SK-N-SH (cell line): ENCODE results near the gene SLC39A9.

Experiments
- EP300 ChIP-seq, 2 experiments: IDR thresholded peaks; 2 replicates each; pipeline versions ENCODE4 v1.4.0 to v1.6.1; 2012; ENCODE audit warnings: borderline replicate concordance in 1 of 2, low read depth in 1 of 2, low read length in 1 of 2
- EZH2phosphoT487 ChIP-seq: fragments of 200-600 bp; sonication (generic); IDR thresholded peaks from 2 replicates; pipeline ENCODE4 v1.6.1; 2017; ENCODE audit warnings: low read depth, mixed run types, mild to moderate bottlenecking, antibody characterized with exemption, moderate library complexity, borderline replicate concordance
- JUND ChIP-seq: IDR thresholded peaks from 2 replicates; pipeline ENCODE4 v1.4.0; 2012
- MEF2A ChIP-seq: IDR thresholded peaks from 2 replicates; pipeline ENCODE4 v1.4.0; 2012; ENCODE audit warnings: low read depth, borderline replicate concordance
- NFIC ChIP-seq: IDR thresholded peaks from 2 replicates; pipeline ENCODE4 v1.4.0; 2012; ENCODE audit warnings: borderline replicate concordance
- POLR2AphosphoS5 ChIP-seq: IDR thresholded peaks from 2 replicates; pipeline ENCODE4 v1.6.1; 2012; ENCODE audit warnings: low read depth, low read length
- RAD21 ChIP-seq: IDR thresholded peaks from 2 replicates; pipeline ENCODE4 v1.6.1; 2012; ENCODE audit warnings: mild to moderate bottlenecking, low read length
- RFX5 ChIP-seq: IDR thresholded peaks from 2 replicates; pipeline ENCODE4 v1.6.1; 2012; ENCODE audit warnings: mild to moderate bottlenecking, improper control_type of control experiment, low read length
- SMC3 ChIP-seq: IDR thresholded peaks from 2 replicates; pipeline ENCODE4 v1.6.1; 2012; ENCODE audit warnings: low read depth, low read length, improper control_type of control experiment
- TCF12 ChIP-seq: IDR thresholded peaks from 2 replicates; pipeline ENCODE4 v1.4.0; 2012
- TF ChIP-seq, protein P1 (sequence below): fragments of 200-600 bp; sonication (generic); IDR thresholded peaks from 2 replicates; pipeline ENCODE4 v1.6.1; 2017; ENCODE audit warnings: antibody characterized with exemption, mild to moderate bottlenecking, moderate library complexity
- TF ChIP-seq, protein P2 (sequence below): IDR thresholded peaks from 2 replicates; pipeline ENCODE4 v1.6.1; 2012; ENCODE audit warnings: mild to moderate bottlenecking, low read depth, low read length, moderate library complexity
- TF ChIP-seq, protein P3 (sequence below): IDR thresholded peaks from 2 replicates; pipeline ENCODE4 v1.4.0; 2012; ENCODE audit warnings: low read depth

DNA sequence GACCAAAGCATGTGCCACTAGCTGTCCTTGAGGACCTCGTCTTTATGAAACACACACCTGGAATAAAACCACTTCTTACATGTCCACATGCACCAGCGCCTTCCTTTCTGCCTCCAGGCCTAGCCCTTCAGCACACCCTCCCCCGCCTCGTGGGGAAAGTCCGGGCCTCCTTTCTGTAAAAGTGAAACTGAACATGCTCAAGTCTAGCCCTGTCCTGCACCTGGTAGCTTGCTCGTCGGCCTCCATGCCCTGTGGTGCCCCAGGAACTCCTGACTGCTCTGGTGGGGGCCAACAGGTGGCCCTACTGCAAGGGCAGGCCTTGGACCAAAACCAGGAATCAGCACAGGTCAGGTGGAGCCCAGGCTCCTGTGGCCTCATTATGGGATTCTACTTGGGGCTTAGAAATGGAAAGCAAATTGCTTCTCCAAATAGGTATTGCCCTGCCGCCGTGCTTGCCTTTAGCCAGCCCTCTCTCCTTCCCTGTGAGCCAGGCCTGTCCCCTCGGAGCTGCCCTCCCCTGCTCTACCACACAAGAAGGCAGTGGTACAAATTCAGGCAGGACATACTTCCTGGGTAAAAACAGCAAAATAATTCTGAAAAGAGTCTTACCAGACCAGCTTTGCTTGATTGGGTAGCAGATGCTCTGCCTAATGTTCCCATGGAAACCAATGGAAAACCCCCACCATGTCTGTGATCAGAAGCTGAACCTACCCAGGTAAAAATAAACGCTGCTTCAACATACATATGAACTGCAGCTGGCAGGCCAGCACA is 43.9 kb upstream of the SLC39A9 start:
- TF ChIP-seq POLR2AphosphoS5 (no peak), TCF12 (no peak), MEF2A (no peak), RAD21 (no peak), SMC3 (no peak), EP300 (IDR thresholded peaks at IDR 0.05; ENCODE audit: borderline replicate concordance in 1 of 2, low read depth in 1 of 2, low read length in 1 of 2) (no peak), EZH2phosphoT487 (no peak), JUND (no peak), NFIC (no peak), RFX5 (no peak)
- TF ChIP-seq, protein P1, sequence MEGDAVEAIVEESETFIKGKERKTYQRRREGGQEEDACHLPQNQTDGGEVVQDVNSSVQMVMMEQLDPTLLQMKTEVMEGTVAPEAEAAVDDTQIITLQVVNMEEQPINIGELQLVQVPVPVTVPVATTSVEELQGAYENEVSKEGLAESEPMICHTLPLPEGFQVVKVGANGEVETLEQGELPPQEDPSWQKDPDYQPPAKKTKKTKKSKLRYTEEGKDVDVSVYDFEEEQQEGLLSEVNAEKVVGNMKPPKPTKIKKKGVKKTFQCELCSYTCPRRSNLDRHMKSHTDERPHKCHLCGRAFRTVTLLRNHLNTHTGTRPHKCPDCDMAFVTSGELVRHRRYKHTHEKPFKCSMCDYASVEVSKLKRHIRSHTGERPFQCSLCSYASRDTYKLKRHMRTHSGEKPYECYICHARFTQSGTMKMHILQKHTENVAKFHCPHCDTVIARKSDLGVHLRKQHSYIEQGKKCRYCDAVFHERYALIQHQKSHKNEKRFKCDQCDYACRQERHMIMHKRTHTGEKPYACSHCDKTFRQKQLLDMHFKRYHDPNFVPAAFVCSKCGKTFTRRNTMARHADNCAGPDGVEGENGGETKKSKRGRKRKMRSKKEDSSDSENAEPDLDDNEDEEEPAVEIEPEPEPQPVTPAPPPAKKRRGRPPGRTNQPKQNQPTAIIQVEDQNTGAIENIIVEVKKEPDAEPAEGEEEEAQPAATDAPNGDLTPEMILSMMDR, result no peak
- TF ChIP-seq, protein P2, sequence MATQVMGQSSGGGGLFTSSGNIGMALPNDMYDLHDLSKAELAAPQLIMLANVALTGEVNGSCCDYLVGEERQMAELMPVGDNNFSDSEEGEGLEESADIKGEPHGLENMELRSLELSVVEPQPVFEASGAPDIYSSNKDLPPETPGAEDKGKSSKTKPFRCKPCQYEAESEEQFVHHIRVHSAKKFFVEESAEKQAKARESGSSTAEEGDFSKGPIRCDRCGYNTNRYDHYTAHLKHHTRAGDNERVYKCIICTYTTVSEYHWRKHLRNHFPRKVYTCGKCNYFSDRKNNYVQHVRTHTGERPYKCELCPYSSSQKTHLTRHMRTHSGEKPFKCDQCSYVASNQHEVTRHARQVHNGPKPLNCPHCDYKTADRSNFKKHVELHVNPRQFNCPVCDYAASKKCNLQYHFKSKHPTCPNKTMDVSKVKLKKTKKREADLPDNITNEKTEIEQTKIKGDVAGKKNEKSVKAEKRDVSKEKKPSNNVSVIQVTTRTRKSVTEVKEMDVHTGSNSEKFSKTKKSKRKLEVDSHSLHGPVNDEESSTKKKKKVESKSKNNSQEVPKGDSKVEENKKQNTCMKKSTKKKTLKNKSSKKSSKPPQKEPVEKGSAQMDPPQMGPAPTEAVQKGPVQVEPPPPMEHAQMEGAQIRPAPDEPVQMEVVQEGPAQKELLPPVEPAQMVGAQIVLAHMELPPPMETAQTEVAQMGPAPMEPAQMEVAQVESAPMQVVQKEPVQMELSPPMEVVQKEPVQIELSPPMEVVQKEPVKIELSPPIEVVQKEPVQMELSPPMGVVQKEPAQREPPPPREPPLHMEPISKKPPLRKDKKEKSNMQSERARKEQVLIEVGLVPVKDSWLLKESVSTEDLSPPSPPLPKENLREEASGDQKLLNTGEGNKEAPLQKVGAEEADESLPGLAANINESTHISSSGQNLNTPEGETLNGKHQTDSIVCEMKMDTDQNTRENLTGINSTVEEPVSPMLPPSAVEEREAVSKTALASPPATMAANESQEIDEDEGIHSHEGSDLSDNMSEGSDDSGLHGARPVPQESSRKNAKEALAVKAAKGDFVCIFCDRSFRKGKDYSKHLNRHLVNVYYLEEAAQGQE, result no peak
- TF ChIP-seq, protein P3, sequence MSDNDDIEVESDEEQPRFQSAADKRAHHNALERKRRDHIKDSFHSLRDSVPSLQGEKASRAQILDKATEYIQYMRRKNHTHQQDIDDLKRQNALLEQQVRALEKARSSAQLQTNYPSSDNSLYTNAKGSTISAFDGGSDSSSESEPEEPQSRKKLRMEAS, result no peak
